G401.6 (cell line): Measurements from ENCODE around the gene PSMD2.
"Not testable (repeated sequence)": the region's sequence is repeated elsewhere in the genome, so short reads cannot be mapped to it uniquely, and the experiment has no call there.

Experiments used
- FAIRE-seq: peaks from 2 replicates; lab custom pipeline; 2012; peaks lifted over from hg19 to GRCh38; lab: Jason Lieb, UNC

Gene PSMD2

GRCh38 chr3:184339451-184340135, 40.6 kb downstream of the PSMD2 start:
- not testable (repeated sequence) for FAIRE-seq

GRCh38 chr3:184341925-184342324, 42.9 kb downstream of the PSMD2 start:
- FAIRE-seq = no peak

- FAIRE-seq = no peak
These were observed 44.3 kb downstream of the PSMD2 start for GRCh38 chr3:184343200-184343876.

- FAIRE-seq = no peak
These were observed 45.7 kb downstream of the PSMD2 start for GRCh38 chr3:184344579-184345316.

- no peak for FAIRE-seq
These were observed 46.5 kb downstream of the PSMD2 start for GRCh38 chr3:184345317-184346144.

GRCh38 chr3:184346480-184347190, 47.6 kb downstream of the PSMD2 start:
- FAIRE-seq = no peak

GRCh38 chr3:184347321-184348056, 48.4 kb downstream of the PSMD2 start:
- no peak for FAIRE-seq

- no peak for FAIRE-seq
These were observed 49.0 kb downstream of the PSMD2 start for GRCh38 chr3:184348057-184348382.

- FAIRE-seq = no peak
These were observed 50.8 kb downstream of the PSMD2 start for GRCh38 chr3:184349563-184350470.

- no peak for FAIRE-seq
These were observed 51.6 kb downstream of the PSMD2 start for GRCh38 chr3:184350618-184351017.

- no peak for FAIRE-seq
These were observed 52.6 kb downstream of the PSMD2 start for GRCh38 chr3:184351511-184352148.

- no peak for FAIRE-seq
These were observed 53.2 kb downstream of the PSMD2 start for GRCh38 chr3:184352149-184352785.

- FAIRE-seq = no peak
These were observed 54.0 kb downstream of the PSMD2 start for GRCh38 chr3:184352897-184353545.

- no peak for FAIRE-seq
These were observed 54.5 kb downstream of the PSMD2 start for GRCh38 chr3:184353546-184353941.

- no peak for FAIRE-seq
These were observed 55.2 kb downstream of the PSMD2 start for GRCh38 chr3:184354121-184354728.

- no peak for FAIRE-seq
These were observed 55.7 kb downstream of the PSMD2 start for GRCh38 chr3:184354754-184355153.

- no peak for FAIRE-seq
These were observed 56.4 kb downstream of the PSMD2 start for GRCh38 chr3:184355261-184356040.
